DLD1 (cell line): Measurements from ENCODE around the gene PCK1.

ENCODE experiments used
- in situ Hi-C: cut with HindIII; loops from 2 replicates; pipeline ENCODE4 v1.10.0; 2017; ENCODE audit warnings: low sequenced_read_pairs

PCK1 gene

DNA sequence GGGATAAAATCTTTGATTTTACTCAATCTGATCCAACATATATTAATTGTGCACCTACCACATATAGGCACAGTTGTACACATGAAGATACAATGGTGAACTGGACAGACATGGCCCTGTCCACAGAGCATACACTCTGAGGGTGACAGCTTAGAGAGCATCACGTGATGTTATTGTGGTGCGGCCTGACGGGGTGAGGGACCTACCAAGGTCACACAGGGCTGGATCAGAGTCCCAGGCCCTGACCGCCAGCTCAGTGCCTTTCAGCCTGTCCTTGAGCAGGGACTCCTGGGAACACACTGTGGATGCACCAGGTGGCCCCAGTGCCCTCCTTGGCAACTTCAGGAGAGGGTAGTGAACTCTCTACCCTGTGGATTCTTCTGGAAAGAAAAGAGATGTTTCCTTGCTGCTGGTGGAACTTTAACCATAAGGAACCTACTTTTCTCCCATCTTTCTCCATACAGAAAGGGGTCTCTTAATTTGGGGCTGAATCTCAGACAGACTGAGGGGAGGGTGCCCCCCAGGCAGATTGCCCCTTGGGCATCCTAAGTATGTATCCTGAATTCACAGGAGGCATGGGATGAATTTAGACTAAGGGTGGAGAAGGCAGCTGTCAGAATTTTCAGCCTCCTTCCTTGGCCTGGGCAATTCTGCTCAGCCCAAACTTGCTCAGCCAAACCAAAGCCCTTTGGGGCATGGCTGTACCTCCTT, 26.5 kb downstream of the PCK1 start:
- in situ Hi-C loops: no loop called here

GRCh38 chr20:57587989-57588377, 27.1 kb downstream of the PCK1 start:
- in situ Hi-C loops: no loop called here

DNA sequence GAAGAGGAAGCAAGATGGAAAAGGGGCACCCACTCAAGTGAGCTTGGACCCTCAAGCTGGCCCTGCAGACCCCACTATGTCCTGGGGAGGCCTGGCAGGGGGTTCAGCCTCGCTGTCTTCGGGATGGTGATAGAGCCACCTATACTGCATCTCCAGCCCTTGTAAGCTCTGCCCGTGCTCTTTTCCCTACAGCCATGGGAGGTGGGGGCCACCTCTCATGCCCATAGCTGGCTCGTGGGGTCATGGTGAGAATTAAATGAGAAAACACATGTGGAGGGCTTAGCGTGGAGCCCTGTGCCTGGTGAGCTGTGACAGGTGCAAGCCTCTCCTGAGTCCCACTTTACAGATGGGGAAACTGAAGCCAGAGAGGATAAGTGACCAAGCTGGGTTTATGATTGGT, 27.7 kb downstream of the PCK1 start:
- in situ Hi-C loops: no loop called here

DNA sequence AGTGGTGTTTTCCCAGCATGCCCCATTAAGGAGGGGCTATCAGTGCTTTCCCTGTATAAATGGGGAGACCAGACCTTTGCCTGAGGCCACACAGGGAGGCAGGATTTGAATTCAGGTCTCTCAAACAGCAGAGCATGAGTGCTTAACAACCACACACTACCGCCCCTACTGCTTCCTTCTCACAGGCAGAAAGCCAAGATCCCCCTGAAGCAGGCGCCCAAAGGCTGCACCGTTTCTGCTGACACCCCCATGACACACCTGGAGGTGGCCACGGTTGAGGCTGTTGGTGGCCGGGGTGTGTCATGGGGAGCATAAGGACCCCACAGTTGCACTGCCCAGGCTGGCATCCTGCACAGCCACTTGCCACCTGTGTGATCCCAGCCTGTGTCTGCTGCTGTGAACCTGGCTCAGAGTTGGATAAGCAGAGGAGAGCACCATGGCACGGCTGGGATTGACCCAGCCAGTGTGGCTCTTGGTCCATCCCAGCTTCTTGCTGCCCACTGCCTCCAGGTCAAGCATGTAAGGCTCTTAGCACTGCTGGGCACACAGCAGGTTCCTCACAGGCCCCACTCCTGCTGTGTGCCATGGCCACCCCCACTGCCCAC, 28.3 kb downstream of the PCK1 start:
- in situ Hi-C loops: no loop called here

DNA sequence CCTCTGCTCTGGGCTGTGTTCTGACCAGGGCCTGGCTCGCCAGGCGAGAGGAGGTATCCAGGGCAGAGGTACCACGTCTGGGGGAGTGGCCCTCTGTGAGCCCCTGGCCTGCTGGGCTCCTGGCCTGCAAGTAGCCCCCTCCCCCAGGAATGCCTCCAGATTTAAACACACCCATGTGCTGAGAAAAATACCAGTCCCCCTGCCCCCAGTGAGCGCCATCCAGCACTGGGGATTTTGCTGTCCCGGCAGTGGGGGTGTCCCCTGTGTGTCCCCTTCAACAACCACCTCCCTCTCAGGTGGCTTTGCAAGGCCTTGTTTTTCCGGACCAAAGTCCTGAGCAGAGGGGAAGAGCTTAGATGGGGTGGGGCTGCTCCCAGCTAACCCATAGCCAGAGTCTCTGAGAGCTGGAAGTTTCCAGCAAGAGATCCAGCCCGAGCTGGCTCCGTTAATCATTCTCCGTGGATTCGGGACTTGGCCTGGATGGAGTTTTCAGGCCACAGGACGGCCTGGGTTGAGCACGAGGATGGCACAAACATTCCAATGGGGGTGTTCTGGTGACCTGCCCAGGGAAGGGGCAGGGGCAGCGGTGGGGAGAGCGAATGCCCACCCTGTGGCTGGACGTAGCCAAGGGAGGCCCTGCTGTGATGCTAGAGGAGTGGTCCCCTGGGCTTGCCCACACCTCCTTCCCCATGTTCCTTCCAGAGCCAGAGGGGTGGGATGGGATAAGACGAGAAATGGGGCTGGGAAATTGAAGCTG, 29.0 kb downstream of the PCK1 start:
- in situ Hi-C loops: no loop called here

GRCh38 chr20:57590485-57591288, 29.8 kb downstream of the PCK1 start:
- in situ Hi-C loops: no loop called here

DNA sequence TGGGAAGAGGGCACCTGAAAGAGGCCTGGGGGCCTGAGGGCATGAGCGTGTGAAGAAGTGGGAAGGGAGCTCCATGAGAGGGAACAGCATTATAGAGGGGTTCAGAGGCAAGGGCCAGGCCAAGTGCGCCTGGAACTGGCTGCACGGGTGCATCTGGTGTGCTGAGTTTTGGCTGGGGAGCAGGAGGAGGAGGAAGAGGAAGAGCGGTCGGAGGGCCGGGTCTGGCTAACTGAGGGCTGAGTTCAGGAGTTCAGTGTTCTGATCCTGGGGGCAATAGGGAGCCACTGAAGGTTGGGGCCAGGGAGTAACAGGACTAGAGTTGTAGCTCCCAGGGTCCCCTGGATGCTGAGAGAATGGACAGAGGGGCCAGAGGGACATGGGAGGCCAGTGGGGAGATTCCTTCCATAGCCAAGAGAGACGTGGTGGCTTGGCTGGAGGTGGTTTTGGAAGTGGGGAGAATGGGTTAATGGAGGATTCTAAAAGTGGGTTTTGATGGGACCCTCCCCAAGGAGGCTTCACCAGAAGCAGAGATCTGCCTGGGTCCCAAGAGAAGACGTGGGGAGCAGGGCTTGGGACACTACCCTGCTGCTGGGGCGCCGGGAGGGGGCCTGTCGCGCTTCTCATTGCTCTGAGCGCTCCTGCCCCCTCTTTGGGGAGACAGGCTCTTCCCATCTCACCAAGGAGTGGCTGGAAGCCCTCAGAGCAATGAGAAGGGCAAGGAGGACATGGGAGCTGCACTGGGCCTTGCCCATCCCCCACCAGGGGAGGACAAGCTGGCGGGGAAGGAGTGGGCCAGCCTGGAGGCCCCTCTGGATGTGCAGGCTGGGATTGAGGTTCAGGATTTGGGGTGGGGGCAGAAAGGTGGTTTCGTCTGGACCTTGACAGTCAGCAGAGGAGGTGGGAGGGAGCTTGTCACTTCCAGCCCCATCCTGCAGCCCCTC, 30.6 kb downstream of the PCK1 start:
- in situ Hi-C loops: no loop called here

- in situ Hi-C loops: no loop called here
Measured at GRCh38 chr20:57592263-57593092, 31.6 kb downstream of the PCK1 start.

DNA sequence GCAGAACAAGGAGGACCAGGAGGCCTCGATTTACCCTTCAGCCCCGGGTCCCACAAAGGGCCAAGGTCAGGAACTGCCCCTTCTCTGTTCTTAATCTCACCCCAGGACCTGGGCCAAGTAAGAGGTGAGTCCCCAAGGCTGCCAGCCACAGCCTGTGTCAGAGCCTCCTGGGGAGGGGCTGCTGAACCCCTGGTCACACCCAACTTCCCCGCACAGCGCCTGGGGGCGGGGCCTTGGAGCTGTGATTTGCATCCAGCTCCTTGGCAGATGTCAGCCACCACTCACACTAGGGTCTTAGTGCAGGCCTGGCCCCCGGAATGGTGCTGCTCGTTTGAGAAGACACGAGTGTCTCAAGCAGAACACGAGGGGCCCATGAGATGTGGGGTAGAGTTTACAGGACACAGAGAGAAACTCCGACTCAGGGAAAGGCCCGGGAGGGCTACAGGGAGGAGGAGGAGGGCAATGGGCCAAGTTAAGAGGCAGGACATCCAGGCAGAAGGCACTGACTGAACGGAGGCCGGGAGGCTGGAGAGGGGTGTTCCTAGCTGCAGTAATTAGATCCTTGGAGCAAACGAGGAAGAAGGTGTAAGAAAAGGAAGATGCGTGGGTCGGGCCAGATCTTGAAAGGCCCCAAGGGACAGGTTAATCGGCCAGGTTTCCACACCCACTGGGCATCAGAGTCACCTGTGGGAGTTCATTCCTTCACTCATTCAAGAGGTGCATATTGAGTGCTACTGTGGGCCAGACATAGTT, 32.4 kb downstream of the PCK1 start:
- in situ Hi-C loops: no loop called here

- in situ Hi-C loops: no loop called here
Measured at GRCh38 chr20:57594092-57594951, 33.4 kb downstream of the PCK1 start.

DNA sequence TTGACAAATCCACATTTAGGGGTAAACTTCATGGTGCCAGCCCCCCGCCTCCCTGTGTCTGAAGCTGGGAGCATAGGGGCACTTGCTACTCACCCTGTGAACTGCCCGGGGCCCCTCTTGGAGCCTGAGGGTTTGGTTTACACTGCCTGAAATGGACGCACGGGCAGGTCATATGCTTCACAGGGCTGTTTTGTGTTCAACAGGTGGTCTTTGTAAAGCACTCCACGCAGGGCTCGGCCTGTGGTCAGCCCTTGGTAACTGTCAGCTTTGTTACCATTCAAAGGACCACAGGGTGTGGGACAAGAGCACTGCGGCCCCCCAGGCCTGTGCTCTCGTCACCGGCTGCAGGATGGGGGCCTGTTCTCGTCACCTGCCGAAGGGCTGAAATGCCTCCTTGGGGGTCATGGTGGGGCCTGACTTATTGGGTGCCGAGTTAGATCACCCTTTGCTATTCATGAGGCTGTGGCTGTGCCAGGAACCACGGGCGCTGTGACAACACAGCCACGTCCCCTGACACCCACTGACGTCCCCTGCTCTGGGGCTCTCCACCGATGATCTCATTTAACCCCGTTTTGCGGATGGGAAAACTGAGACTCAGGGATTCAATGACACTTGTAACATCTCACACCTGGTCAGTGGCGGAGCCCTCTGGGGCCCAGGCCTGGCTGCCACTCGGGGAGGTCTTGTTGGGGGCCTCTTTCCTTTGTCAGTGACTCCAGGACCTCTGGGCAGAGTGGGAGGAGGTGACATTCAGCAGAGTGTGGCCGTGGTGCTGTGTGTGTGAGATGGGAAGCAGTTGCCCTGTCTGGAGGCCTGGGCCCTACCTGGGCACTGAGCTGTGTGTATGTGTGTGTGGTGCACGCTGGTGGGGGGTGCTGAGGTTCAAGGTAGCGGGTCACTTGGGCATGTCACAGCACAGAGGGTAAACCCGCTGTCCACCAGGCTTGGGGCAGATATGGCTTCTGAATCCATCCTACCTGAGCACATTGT, 34.4 kb downstream of the PCK1 start:
- in situ Hi-C loops: no loop called here

- in situ Hi-C loops: no loop called here
Measured at GRCh38 chr20:57596358-57596757, 35.4 kb downstream of the PCK1 start.

DNA sequence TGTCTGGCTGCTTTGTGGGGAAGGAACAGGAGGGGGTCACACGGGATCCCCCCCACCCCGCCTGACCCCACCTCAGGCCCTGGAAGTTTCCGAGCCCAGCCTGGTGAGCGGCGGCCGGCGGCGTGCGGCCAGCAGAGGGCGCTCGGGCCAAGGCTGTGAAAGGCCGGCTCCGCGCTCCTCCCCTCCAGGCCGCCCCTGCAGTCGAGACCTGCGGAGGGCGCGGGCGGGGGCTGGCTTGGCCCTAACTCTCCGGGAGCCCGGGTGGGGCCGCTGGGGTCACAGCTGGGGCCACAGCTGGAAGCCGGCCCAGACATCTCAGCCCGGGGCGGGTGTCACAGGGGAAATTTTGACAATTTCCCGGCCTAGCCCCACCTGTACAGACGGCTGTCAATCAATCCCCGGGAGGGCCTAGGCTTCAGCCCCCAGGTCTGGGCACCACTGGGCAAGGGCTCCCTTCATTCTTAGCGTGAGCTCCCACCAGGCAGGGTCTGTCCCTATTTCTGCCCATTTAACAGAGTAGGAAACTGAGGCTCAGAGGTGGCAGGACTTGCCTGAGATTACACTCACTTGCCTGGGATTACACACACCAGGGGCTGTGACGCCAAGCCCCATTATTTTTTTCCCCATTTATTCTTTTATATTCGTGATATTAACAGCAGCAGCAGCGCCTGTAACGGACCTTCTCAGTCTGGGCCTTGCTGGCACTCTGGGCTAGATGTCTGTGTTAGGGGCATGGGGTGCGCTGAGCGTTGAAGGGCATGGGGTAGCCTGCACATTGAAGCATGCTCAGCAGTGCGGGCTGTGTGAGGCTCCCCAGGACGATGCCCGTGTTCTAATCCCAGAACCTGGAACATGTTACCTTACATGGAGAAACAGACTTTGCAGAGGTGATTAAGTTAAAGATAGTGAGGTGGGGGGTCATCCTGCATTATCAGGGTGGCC, 36.4 kb downstream of the PCK1 start:
- in situ Hi-C loops: no loop called here

DNA sequence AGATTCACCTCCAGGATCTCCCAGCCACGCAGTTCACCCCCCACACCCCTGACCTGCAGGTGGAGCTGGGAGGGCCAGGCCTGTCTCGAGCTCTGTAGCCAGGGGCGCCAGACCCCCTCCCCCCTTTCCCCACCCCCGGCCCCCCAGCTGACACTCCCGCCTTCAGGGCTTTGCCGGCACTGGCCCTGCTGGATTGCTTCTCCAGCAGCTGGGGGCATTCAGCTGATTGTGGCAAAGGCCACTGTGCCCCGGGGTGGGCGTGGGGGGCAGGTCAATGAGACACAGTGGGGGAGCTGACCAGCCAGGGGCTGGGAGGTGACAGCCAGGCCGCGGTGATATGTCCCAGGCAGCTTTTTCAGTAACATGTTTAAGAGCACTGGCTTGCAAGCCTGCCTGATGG, 37.1 kb downstream of the PCK1 start:
- in situ Hi-C loops: no loop called here

GRCh38 chr20:57598491-57598890, 37.6 kb downstream of the PCK1 start:
- in situ Hi-C loops: no loop called here
